Hypothalamus (tissue), 51 donors: ENCODE results near the gene PPP1R1A.
A peak's percentile ranks its signal among the peaks of the same experiment; 100 is the strongest.

Experiments
- DNase-seq, 51 donors: peaks; one replicate each; lab custom pipeline; 2025; lab: John Stamatoyannopoulos, UW

The PPP1R1A gene

GRCh38 chr12:54604436-54604835, 16.0 kb upstream of the PPP1R1A start:
- no peak for DNase-seq

- no peak for DNase-seq
These were observed 15.4 kb upstream of the PPP1R1A start for GRCh38 chr12:54603872-54604271.

DNA sequence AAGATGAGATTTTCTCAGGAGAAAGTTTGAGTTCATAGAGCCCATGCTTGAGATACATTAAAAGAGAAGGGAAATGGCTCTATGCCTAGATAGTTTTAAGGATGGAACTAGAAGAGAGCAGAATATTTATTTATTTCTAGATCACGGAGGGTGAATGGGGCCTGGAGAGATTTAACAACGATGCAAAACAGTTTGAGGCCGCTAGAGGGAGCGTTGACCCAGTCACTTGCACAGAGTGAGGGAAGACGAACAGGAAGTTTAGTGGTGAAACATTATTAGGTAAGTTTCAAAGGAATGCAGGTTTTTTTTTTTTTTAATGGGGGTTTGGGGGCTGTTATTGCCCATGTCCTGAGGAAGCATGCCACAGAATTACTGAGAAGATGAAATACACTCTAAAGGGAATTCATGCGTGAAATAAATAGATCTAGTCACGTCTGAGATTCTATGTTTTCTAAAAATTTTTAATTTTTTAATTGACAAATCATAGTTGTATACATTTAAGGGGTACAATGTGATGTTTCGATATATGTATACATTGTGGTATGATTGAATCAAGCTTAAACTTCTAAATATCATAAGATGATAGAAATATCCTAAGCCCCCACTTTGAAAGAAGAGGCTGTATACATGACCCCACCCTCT, 14.8 kb upstream of the PPP1R1A start:
- peak in 29 of 51 donors; percentile 9 to 80 (median 31) for DNase-seq

DNA sequence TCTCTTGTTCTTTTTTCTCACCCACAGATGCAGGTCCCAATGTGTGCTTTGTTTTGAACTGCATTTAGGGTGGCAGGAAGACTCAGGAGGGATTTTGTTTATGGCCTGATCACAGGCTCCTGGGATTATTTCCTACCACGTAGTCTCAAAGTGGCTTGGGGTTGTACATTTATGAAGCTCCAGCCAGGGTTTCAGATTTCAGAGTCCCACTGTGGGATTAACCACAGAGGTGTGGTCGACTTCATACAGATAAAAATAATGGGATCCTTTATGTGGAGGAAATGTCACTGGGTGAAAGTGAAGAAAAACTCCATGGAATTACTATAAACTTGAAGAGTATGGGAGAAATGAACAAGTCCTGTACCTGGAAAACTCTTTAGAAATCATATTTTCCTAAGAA, 14.2 kb upstream of the PPP1R1A start:
- no peak for DNase-seq

DNA sequence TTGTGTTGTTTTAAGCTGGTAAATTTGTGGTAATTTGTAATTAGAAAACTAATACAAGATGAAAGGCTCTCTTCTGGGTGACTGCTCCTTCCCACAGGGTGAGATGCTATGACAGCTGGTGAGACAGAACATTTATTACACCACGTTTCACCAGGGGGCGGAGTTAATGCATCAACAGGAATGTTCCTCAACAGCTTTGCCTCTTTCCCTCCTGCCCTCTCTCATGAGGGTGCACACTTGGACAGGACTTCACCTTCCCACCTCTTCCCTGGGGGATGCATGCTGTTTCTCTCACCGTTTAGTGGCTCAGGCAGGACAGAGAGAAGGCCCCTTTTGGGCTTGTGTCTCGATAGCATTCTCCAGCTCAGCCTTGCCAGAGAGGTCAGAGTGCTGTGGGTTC, 13.4 kb upstream of the PPP1R1A start:
- no peak for DNase-seq

- no peak for DNase-seq
These were observed 10.5 kb upstream of the PPP1R1A start for GRCh38 chr12:54598970-54599369.

DNA sequence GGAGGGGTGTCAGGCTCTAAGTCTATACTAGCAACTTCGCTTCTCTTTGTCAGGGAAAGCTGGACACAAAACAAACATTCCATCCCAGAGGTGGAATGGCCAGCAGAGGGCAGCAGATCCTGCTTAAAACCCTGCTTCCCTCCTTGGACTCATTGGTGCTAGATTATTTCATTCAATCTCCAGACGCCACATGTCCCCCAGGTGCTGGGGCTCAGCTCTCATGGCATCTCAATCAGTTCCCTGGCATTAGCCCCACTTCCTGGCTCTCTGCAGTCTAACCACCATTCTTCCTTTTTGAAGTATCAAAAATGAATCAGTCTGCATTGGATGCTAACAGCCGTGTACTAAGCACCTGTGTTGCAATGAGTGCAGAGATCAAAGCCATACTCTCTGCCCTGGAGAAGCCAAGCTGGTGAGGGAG, 8.1 kb upstream of the PPP1R1A start:
- DNase-seq = peak in 36 of 51 donors; percentile 5 to 73 (median 38)

GRCh38 chr12:54595471-54595870, 7.0 kb upstream of the PPP1R1A start:
- no peak for DNase-seq

GRCh38 chr12:54593725-54594124, 5.3 kb upstream of the PPP1R1A start:
- no peak for DNase-seq

DNA sequence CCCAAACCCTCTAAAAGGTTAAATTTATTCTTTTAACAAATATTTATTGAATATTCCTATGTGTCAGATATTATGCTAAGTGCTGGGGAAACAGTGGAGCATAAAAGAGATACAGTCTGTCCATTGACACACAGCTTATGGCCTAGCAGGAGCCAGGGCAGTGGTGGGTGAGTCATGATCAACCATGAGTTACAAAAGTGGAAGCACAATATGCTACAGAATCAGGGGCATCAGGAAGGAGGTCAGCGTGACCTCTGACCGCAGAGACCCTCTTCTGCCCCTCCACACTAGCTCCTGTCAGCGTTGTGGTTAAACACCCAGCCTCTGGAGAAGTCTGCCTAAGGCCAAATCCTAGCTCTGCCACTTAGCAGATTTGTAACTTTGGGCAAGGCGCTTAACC, 4.7 kb upstream of the PPP1R1A start:
- DNase-seq = no peak

DNA sequence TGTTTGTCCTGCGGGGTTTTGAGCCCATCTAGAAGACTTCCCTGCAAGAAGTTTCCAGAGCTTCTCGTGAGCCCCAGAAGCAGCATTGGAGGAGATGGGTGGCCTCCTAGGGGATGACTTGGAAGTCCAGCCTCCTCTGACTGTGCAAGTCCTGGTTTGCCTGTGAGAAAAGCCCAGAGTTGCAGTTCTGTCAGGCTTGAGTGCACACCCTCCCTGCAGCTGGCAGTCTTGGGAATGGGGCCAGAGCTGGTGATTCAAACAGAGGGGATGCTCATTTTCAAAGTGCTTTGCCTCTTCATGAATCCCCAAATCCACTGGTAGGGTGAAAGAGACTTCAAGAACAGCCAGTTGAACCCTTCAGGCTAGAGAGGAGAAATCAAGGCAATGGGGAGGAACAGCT, 3.9 kb upstream of the PPP1R1A start:
- DNase-seq = peak in 3 of 51 donors; percentile 7 to 10 (median 10)

DNA sequence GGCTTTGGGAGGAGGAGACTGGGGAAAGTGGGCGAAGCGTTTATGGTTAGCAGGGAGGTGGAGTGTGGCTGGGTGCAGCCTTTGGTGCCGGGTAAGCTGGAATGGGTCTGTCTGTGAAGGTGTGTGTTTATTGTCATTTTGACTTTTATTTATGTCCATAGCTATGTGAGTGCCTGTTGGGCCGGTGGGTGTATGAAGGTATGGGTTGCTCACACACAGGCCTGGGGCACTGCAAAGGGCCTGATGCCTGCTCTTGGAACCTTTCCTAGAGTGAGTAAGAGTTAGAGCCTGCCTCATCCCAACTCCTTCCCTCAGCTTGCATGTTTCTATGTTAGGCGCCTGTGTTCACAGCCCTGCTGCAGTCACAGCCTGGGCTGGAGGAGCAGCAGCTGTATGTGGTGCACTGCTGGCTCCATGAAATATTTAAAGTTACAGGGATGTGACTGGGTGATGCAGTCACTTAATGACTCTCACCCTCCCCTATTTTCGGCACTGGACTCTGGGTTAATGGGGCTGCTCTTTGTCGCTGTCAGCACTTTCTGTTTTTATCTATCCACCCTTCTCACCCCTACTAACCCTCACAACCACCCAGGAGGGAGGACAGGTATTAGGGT, 2.6 kb upstream of the PPP1R1A start:
- DNase-seq = peak in 1 of 51 donors; percentile 25

DNA sequence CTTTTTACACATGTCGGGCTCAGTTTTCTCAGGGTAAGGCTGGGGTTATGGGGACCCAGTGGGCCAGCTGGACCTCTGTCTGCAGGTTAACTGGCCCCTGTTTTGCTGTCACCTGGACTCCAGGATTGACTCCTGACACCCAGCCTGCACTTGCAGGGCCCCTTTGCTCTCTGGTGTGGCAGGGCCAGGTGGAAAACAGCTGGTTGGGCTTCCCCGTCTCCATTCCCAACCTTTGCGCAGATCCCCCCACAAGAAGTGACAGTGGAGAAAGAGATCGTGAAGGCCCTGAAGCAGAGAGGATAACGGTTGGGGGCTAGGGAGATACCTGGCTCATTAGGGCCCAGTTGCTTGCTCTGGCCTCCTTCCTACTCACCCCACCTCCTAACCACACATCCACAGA, 1.5 kb upstream of the PPP1R1A start:
- DNase-seq = no peak

GRCh38 chr12:54588890-54589267, 420 bp upstream of the PPP1R1A start:
- no peak for DNase-seq

DNA sequence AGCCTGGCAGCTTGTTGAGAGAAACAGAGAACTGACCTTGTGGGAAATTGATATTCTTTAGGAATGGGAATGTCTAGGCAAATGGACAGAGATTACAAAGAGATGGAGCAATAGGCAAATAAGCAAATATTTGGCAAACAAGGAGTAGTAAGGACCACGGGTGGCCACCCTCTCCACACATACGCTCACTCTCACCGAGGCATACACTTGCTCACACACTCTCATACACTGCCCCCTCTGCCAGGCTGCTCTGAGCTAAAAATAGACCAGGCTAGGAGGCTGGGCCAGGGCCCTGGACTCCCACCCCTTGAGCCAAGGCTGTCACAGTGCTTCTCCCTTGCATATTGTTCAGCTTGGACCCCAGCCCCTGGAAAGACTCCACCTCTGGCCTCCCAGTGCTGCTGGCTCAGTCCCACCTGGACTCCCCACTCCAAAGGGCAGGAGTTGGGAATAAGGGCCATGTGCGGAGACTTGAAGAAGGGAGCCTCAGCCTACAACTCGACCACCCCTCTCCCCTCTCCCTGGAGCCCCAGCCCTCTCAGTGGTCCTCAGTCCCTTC, 1.1 kb downstream of the PPP1R1A start:
- DNase-seq = peak in 30 of 51 donors; percentile 4 to 71 (median 22)

DNA sequence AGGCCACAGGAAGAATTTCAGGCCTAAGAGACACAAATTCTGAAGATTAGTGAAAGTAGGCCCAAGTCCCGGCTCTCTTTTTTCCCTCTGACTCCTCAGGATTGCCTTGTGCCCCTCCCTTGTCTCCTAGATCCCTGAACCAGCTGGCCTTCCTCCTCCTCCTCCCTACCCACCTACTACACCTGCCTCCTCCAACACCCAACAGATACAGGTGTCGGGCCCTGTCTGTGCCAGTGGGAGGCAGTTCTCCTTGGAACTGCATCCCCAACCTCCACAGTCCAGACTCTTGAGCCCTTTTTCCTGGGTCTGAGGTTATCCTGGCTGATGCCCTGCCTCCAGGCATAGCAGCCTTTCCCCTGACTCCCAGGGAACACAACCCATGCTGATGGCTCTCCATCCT, 1.8 kb downstream of the PPP1R1A start:
- DNase-seq = no peak

- no peak for DNase-seq
These were observed 3.2 kb downstream of the PPP1R1A start for GRCh38 chr12:54585243-54585642.

DNA sequence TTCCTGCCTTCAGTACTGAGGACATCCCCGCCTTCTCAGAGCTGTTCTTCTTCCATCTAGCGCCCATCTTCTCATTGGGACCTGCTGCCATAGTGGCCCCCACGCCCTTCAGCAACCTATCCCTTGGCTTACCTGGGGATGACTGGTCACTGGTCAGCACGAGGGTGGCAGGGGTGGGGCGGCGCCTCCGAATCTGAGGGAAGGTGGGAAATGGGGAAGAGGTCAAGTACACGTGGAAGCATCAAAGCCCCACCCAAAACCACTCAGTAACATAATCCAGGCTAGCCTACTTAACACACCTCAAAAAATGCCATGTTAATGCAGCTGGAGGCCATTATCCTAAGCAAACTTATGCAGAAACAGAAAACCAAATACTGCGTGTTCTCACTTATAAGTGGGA, 4.3 kb downstream of the PPP1R1A start:
- DNase-seq = no peak

DNA sequence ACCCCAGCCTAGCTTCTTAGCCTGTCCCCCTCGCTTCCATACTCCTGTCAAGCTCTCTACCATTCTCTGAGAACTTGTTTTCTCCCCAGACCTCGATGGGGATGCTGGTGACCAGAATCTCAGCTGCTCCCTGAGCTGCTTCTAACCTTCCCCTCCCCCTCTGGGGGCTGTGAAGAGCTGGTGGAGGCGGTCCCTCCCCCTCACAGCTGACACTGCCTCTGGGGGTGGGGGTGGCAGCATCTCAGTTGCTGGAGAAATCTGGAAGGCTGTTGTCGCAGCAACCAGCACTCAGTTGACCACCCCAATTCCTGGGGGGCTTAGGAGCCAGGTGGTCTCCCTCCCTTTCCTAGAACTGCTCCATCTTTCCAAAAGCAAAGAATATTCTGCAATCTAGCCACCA, 4.7 kb downstream of the PPP1R1A start:
- DNase-seq = no peak

- no peak for DNase-seq
These were observed 7.0 kb downstream of the PPP1R1A start for GRCh38 chr12:54581412-54581811.

GRCh38 chr12:54579696-54580333, 8.6 kb downstream of the PPP1R1A start:
- peak; percentile 12 to 91 (median 68) for DNase-seq

DNA sequence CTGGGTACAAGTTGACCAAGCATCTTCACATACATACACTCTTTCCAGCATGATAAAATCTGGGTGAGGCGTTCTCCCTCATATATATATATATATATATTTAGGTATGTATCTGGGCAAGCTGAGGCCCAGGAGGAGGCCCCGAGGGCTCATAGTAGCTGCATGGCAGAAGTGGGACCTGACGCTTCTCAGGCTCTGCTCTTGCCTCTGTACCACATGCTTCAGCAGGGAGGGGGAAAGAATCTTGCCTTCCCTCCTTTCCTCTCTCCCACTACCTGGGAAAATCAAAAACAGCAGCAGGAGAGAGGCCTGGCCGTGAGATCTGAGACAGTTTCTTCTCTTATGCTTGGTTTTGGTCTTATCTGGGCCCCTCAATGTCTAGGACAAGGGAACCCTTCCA, 9.2 kb downstream of the PPP1R1A start:
- no peak for DNase-seq
